SK-N-SH (cell line): Measurements from ENCODE around the gene LPCAT1. TPM values are rescaled to one million over a fixed set of nuclear protein-coding genes. Genes with fewer than 3 reads are reported as not detected.

Source experiments
- CTCF ChIA-PET: fragments of 300-600, 350-600 bp; formaldehyde crosslinking; extraction: SDS; loops from one replicate; lab custom pipeline; 2021; lab: Yijun Ruan, JAX
- POLR2A ChIA-PET: fragments of 350-600 bp; sonication (Branson Sonifier 250); formaldehyde crosslinking; extraction: SDS; loops from one replicate; lab custom pipeline; 2020; ENCODE audit warnings: antibody characterized with exemption, inconsistent platforms; lab: Yijun Ruan, JAX
- DNase-seq: peaks from one replicate; pipeline ENCODE4 v3.0.0; 2012
- H2AFZ ChIP-seq: fragments of 200-600 bp; sonication (generic); 2 replicates; pipeline ENCODE4 v1.8.1; 2016; ENCODE audit warnings: antibody characterized with exemption, mild to moderate bottlenecking, low read depth
- H3F3A ChIP-seq: fragments of 200-600 bp; sonication (generic); replicated peaks from 2 replicates; pipeline ENCODE3; 2016; ENCODE audit warnings: antibody characterized with exemption, mild to moderate bottlenecking; ENCODE audit not compliant: insufficient read depth
- H3K27ac ChIP-seq, 2 experiments: fragments of 200-500 bp in 1 of 2; fragments of 200-600 bp in 1 of 2; sonication (Bioruptor generic) in 1 of 2; sonication (generic), shearing (Covaris generic) in 1 of 2; 2 replicates each; pipeline versions ENCODE4 v1.5.1 to v1.6.1; 2014 to 2016; ENCODE audit warnings: low read depth in 2 of 2, inconsistent platforms in 1 of 2, low read length in 1 of 2, mild to moderate bottlenecking in 1 of 2, mixed read lengths in 1 of 2
- H3K27me3 ChIP-seq: fragments of 200-600 bp; sonication (generic), shearing (Covaris generic); 2 replicates; pipeline ENCODE4 v1.6.1; 2016; ENCODE audit warnings: mixed run types; ENCODE audit not compliant: insufficient read depth
- H3K36me3 ChIP-seq, 2 experiments: fragments of 200-500 bp in 1 of 2; fragments of 200-600 bp in 1 of 2; sonication (Bioruptor generic) in 1 of 2; sonication (generic) in 1 of 2; replicated peaks in 1 of 2; 2 replicates each; pipeline versions ENCODE3 to v1.5.1; 2014 to 2016; ENCODE audit warnings: low read length in 1 of 2, mild to moderate bottlenecking in 1 of 2; ENCODE audit not compliant: insufficient read depth in 2 of 2, control insufficient read depth in 1 of 2
- H3K4me1 ChIP-seq, 2 experiments: fragments of 200-500 bp in 1 of 2; fragments of 200-600 bp in 1 of 2; sonication (Bioruptor generic) in 1 of 2; sonication (generic), shearing (Covaris generic) in 1 of 2; 2 replicates each; pipeline versions ENCODE4 v1.5.1 to v1.6.1; 2014 to 2016; ENCODE audit warnings: low read depth in 1 of 2, low read length in 1 of 2, mixed run types in 1 of 2; ENCODE audit not compliant: insufficient read depth in 2 of 2, control insufficient read depth in 1 of 2
- H3K4me2 ChIP-seq: fragments of 200-600 bp; sonication (generic), shearing (Covaris generic); 2 replicates; pipeline ENCODE4 v1.6.1; 2017; ENCODE audit warnings: mixed run types
- H3K4me3 ChIP-seq, 2 experiments: fragments of 200-500 bp in 1 of 2; fragments of 200-600 bp in 1 of 2; sonication (Bioruptor generic) in 1 of 2; sonication (generic), shearing (Covaris generic) in 1 of 2; 2 replicates each; pipeline versions ENCODE4 v1.5.1 to v1.8.1; 2014 to 2016; ENCODE audit warnings: low read depth in 2 of 2, inconsistent platforms in 1 of 2, low read length in 1 of 2, mild to moderate bottlenecking in 1 of 2, mixed read lengths in 1 of 2, moderate library complexity in 1 of 2
- H3K79me2 ChIP-seq: fragments of 200-600 bp; sonication (generic); 2 replicates; pipeline ENCODE4 v1.8.1; 2017; ENCODE audit warnings: mild to moderate bottlenecking; ENCODE audit not compliant: insufficient read depth
- H3K9ac ChIP-seq: fragments of 200-600 bp; sonication (generic); 2 replicates; pipeline ENCODE4 v1.6.1; 2017; ENCODE audit warnings: mixed run types
- H3K9me2 ChIP-seq: fragments of 200-600 bp; sonication (generic); 2 replicates; pipeline ENCODE4 v1.6.1; 2017; ENCODE audit warnings: mixed run types
- H3K9me3 ChIP-seq: fragments of 200-600 bp; sonication (generic); 2 replicates; pipeline ENCODE4 v1.6.1; 2017; ENCODE audit warnings: mixed run types, mild to moderate bottlenecking, moderate library complexity
- H4K20me1 ChIP-seq: fragments of 200-600 bp; sonication (generic); 2 replicates; pipeline ENCODE4 v1.6.1; 2017; ENCODE audit warnings: mild to moderate bottlenecking, mixed run types; ENCODE audit not compliant: insufficient read depth
- ELF1 ChIP-seq: IDR thresholded peaks from 2 replicates; pipeline ENCODE4 v1.4.0; 2012
- FOXJ3 ChIP-seq: sonication (generic); formaldehyde crosslinking; IDR thresholded peaks from 2 replicates; pipeline ENCODE4 v1.5.1; 2020; ENCODE audit warnings: mild to moderate bottlenecking, missing genetic modification reagents
- FOXM1 ChIP-seq: IDR thresholded peaks from 2 replicates; pipeline ENCODE4 v1.4.0; 2012; ENCODE audit warnings: low read depth, mild to moderate bottlenecking
- GATA2 ChIP-seq: sonication (generic); formaldehyde crosslinking; IDR thresholded peaks from 2 replicates; pipeline ENCODE4 v1.5.0; 2020; ENCODE audit warnings: mild to moderate bottlenecking, missing genetic modification reagents
- MXI1 ChIP-seq: IDR thresholded peaks from 2 replicates; pipeline ENCODE4 v1.6.1; 2012; ENCODE audit warnings: mild to moderate bottlenecking, low read depth, low read length, improper control_type of control experiment
- NRF1 ChIP-seq: IDR thresholded peaks from 2 replicates; pipeline ENCODE4 v1.6.1; 2012; ENCODE audit warnings: low read depth, mild to moderate bottlenecking, low read length
- PBX3 ChIP-seq: IDR thresholded peaks from 2 replicates; pipeline ENCODE4; 2012
- POLR2AphosphoS5 ChIP-seq: IDR thresholded peaks from 2 replicates; pipeline ENCODE4 v1.6.1; 2012; ENCODE audit warnings: low read depth, low read length
- RAD21 ChIP-seq: IDR thresholded peaks from 2 replicates; pipeline ENCODE4 v1.6.1; 2012; ENCODE audit warnings: mild to moderate bottlenecking, low read length
- RFX5 ChIP-seq: IDR thresholded peaks from 2 replicates; pipeline ENCODE4 v1.6.1; 2012; ENCODE audit warnings: mild to moderate bottlenecking, improper control_type of control experiment, low read length
- SIN3A ChIP-seq: IDR thresholded peaks from 2 replicates; pipeline ENCODE4 v1.6.1; 2012; ENCODE audit warnings: low read depth, mild to moderate bottlenecking, low read length, moderate library complexity, borderline replicate concordance
- SMC3 ChIP-seq: IDR thresholded peaks from 2 replicates; pipeline ENCODE4 v1.6.1; 2012; ENCODE audit warnings: low read depth, low read length, improper control_type of control experiment
- TAF1 ChIP-seq: IDR thresholded peaks from 2 replicates; pipeline ENCODE4 v1.6.1; 2012; ENCODE audit warnings: low read depth, mild to moderate bottlenecking, low read length, moderate library complexity, borderline replicate concordance
- TCF12 ChIP-seq: IDR thresholded peaks from 2 replicates; pipeline ENCODE4 v1.4.0; 2012
- TEAD4 ChIP-seq: IDR thresholded peaks from 2 replicates; pipeline ENCODE4 v1.4.0; 2012; ENCODE audit warnings: mild to moderate bottlenecking, borderline replicate concordance; ENCODE audit not compliant: insufficient read depth
- WGBS: methylation state at CpG from one replicate; pipeline ENCODE4 v1.1.6; 2017; ENCODE audit warnings: low lambda C conversion rate; 5-methylcytosine and 5-hydroxymethylcytosine counted together
- polyA plus RNA-seq, 3 experiments: library from polyadenylated mRNA; depleted of rRNA; stranded (reverse); fragments of >200 nt; gene quantifications; 2 replicates each; pipeline ENCODE4 v1.2.3, GENCODE V29; 2012
- TF ChIP-seq, protein P1 (sequence below): IDR thresholded peaks from 2 replicates; pipeline ENCODE4 v1.4.0; 2012; ENCODE audit warnings: low read depth, borderline replicate concordance
- TF ChIP-seq, protein P2 (sequence below): IDR thresholded peaks from 2 replicates; pipeline ENCODE4 v1.4.0; 2012; ENCODE audit warnings: low read depth, borderline replicate concordance

LPCAT1 gene
- polyA plus RNA-seq, 1 of the 3 experiments (the other 2 are of a cell fraction), result 42.3 TPM

GRCh38 chr5:1501372-1502045 is 22.3 kb downstream of the LPCAT1 start (continued):
- TF ChIP-seq TAF1 (no peak), NRF1 (no peak), GATA2 (no peak)
- TF ChIP-seq, protein P1, sequence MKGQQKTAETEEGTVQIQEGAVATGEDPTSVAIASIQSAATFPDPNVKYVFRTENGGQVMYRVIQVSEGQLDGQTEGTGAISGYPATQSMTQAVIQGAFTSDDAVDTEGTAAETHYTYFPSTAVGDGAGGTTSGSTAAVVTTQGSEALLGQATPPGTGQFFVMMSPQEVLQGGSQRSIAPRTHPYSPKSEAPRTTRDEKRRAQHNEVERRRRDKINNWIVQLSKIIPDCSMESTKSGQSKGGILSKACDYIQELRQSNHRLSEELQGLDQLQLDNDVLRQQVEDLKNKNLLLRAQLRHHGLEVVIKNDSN, result no peak

GRCh38 chr5:1500411-1501091 is 23.2 kb downstream of the LPCAT1 start:
- no peak overlapping the region for H3K27ac ChIP-seq
- H3K9me3 ChIP-seq, result no peaks in the 10 kb centered on the region
- POLR2A ChIA-PET, result no interaction called here
- no peak overlapping the region for H3K4me2 ChIP-seq
- peaks cover 51% of the 10 kb centered on the region; the same call in 1 of the 2 replicates for H3K79me2 ChIP-seq
- H3K27me3 ChIP-seq, result no peaks in the 10 kb centered on the region
- no peak for TF ChIP-seq GATA2
- TF ChIP-seq POLR2AphosphoS5, result no peak
- no peak for TF ChIP-seq RAD21
- TF ChIP-seq, protein P2, sequence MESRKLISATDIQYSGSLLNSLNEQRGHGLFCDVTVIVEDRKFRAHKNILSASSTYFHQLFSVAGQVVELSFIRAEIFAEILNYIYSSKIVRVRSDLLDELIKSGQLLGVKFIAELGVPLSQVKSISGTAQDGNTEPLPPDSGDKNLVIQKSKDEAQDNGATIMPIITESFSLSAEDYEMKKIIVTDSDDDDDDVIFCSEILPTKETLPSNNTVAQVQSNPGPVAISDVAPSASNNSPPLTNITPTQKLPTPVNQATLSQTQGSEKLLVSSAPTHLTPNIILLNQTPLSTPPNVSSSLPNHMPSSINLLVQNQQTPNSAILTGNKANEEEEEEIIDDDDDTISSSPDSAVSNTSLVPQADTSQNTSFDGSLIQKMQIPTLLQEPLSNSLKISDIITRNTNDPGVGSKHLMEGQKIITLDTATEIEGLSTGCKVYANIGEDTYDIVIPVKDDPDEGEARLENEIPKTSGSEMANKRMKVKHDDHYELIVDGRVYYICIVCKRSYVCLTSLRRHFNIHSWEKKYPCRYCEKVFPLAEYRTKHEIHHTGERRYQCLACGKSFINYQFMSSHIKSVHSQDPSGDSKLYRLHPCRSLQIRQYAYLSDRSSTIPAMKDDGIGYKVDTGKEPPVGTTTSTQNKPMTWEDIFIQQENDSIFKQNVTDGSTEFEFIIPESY, result no peak
- TF ChIP-seq PBX3, result no peak
- DNase-seq, result no peak
- H3K9me2 ChIP-seq, result no peaks in the 10 kb centered on the region
- H3K4me3 ChIP-seq, result no peak overlapping the region
- CTCF ChIA-PET, result no interaction called here
- no peaks in the 10 kb centered on the region; a peak in 1 of 4 replicates for H3K4me1 ChIP-seq
- no peak overlapping the region for H2AFZ ChIP-seq
- WGBS, result 89% methylated on average over 12 of the region's 16 CpGs
- H4K20me1 ChIP-seq, result peaks cover 74% of the 10 kb centered on the region
- peaks cover 4 to 13% of the 10 kb centered on the region in 2 experiments for H3K36me3 ChIP-seq
- no peaks in the 10 kb centered on the region for H3F3A ChIP-seq
- H3K9ac ChIP-seq, result no peak overlapping the region

GRCh38 chr5:1499851-1500250 is 23.9 kb downstream of the LPCAT1 start:
- Histone ChIP-seq H3K4me2 (no peak overlapping the region), H3K27ac (no peak overlapping the region), H3K9me3 (no peaks in the 10 kb centered on the region), H2AFZ (no peak overlapping the region), H3K9ac (no peak overlapping the region), H3K9me2 (no peaks in the 10 kb centered on the region), H3K27me3 (no peaks in the 10 kb centered on the region), H3F3A (no peaks in the 10 kb centered on the region), H3K79me2 (peaks cover 49% of the 10 kb centered on the region; the same call in 1 of the 2 replicates), H3K36me3 (peaks cover 4 to 13% of the 10 kb centered on the region in 2 experiments), H3K4me1 (no peaks in the 10 kb centered on the region; a peak in 1 of 4 replicates), H3K4me3 (no peak overlapping the region), H4K20me1 (peaks cover 68% of the 10 kb centered on the region)
- 95% methylated on average over 6 of the region's 10 CpGs for WGBS
- ChIA-PET CTCF (interaction anchor here (1.2 kb wide), 1 partner anchor 13 kb away, joined by 3 read pairs; no protein-coding TSS in a partner anchor), POLR2A (no interaction called here)
- no peak for DNase-seq
- TF ChIP-seq TEAD4 (no peak), FOXM1 (no peak), POLR2AphosphoS5 (no peak), ELF1 (no peak), SMC3 (no peak), FOXJ3 (CRISPR knock-in tag) (no peak), RFX5 (no peak), GATA2 (no peak), TCF12 (no peak), MXI1 (no peak), SIN3A (no peak)
- TF ChIP-seq, protein P1, result no peak
- TF ChIP-seq, protein P2, result no peak
